Osteoblast (primary cell): ENCODE data around the gene FTO. TPM values are rescaled to one million over a fixed set of nuclear protein-coding genes. Genes with fewer than 3 reads are reported as not detected.
A peak's percentile ranks its signal among the peaks of the same experiment; 100 is the strongest.
"Not testable (repeated sequence)": the region's sequence is repeated elsewhere in the genome, so short reads cannot be mapped to it uniquely, and the experiment has no call there.

Experiments used
- DNase-seq: peaks from one replicate; pipeline ENCODE4 v3.0.0; 2011; ENCODE audit warnings: low spot score, mixed read lengths; ENCODE audit not compliant: insufficient read length; ENCODE audit errors: missing footprints
- H2AFZ ChIP-seq: 2 replicates; pipeline ENCODE4 v1.6.0; 2011; ENCODE audit warnings: mild to moderate bottlenecking, low read length
- H3K27ac ChIP-seq: 2 replicates; pipeline ENCODE4 v1.5.1; 2011; ENCODE audit warnings: mild to moderate bottlenecking, low read depth, low read length, moderate library complexity
- H3K27me3 ChIP-seq: 2 replicates; pipeline ENCODE4 v1.6.0; 2012; ENCODE audit warnings: mild to moderate bottlenecking, control low read depth, inconsistent platforms, low read length, moderate library complexity; ENCODE audit not compliant: insufficient read depth
- H3K36me3 ChIP-seq: 2 replicates; pipeline ENCODE4 v1.5.1; 2011; ENCODE audit warnings: mild to moderate bottlenecking, low read length, control low read depth, moderate library complexity; ENCODE audit not compliant: insufficient read depth
- H3K4me1 ChIP-seq: 2 replicates; pipeline ENCODE4 v1.5.1; 2011; ENCODE audit warnings: mild to moderate bottlenecking, low read length, control low read depth, moderate library complexity; ENCODE audit not compliant: insufficient read depth
- H3K4me2 ChIP-seq: 2 replicates; pipeline ENCODE4 v1.6.0; 2011; ENCODE audit warnings: mild to moderate bottlenecking, low read length; ENCODE audit not compliant: insufficient read depth
- H3K4me3 ChIP-seq: fragments of 200-600 bp; sonication (generic); 3 replicates; pipeline ENCODE4 v1.5.1; 2012; ENCODE audit warnings: mild to moderate bottlenecking, low read length, inconsistent platforms; ENCODE audit not compliant: insufficient read depth
- H3K79me2 ChIP-seq: 2 replicates; pipeline ENCODE4 v1.6.0; 2012; ENCODE audit warnings: mild to moderate bottlenecking, low read length, control low read depth, inconsistent platforms; ENCODE audit not compliant: insufficient read depth
- H3K9me3 ChIP-seq: 2 replicates; pipeline ENCODE4 v1.5.1; 2011; ENCODE audit warnings: low read depth, low read length, control low read depth
- H4K20me1 ChIP-seq: 2 replicates; pipeline ENCODE4 v1.6.0; 2012; ENCODE audit warnings: mild to moderate bottlenecking, low read length, control low read depth; ENCODE audit not compliant: insufficient read depth
- CTCF ChIP-seq: IDR thresholded peaks from 2 replicates; pipeline ENCODE4 v1.5.1; 2011; ENCODE audit warnings: mild to moderate bottlenecking, low read depth, low read length, moderate library complexity; ENCODE audit errors: extremely low read depth
- total RNA-seq: library from RNA; depleted of rRNA; stranded (reverse); fragments of >200 nt; gene quantifications from 2 replicates; pipeline ENCODE4 v1.2.3, GENCODE V29; 2012

Gene FTO
- total RNA-seq, 1 donor = 152 TPM

- no peaks in the 10 kb centered on the region for H4K20me1 ChIP-seq
- no peak overlapping the region for H2AFZ ChIP-seq
- H3K4me1 ChIP-seq = no peaks in the 10 kb centered on the region
- peaks cover 6% of the 10 kb centered on the region for H3K27me3 ChIP-seq
- no peak for DNase-seq
- H3K27ac ChIP-seq = no peak overlapping the region
- H3K36me3 ChIP-seq = no peaks in the 10 kb centered on the region
- H3K4me2 ChIP-seq = no peak overlapping the region
- no peaks in the 10 kb centered on the region for H3K9me3 ChIP-seq
- no peak overlapping the region for H3K4me3 ChIP-seq
- no peaks in the 10 kb centered on the region for H3K79me2 ChIP-seq
- no peak for TF ChIP-seq CTCF
Measured at GRCh38 chr16:54177862-54178477, 474.0 kb downstream of the FTO start.

- Histone ChIP-seq H3K4me2 (no peak overlapping the region), H4K20me1 (no peaks in the 10 kb centered on the region)
Measured at GRCh38 chr16:54178478-54178976, 474.6 kb downstream of the FTO start.

GRCh38 chr16:54180421-54181359, 476.7 kb downstream of the FTO start:
- TF ChIP-seq CTCF = no peak
- Histone ChIP-seq H3K79me2 (no peaks in the 10 kb centered on the region), H2AFZ (no peak overlapping the region), H3K4me1 (no peaks in the 10 kb centered on the region), H3K4me3 (no peak overlapping the region), H3K36me3 (no peaks in the 10 kb centered on the region), H3K9me3 (no peaks in the 10 kb centered on the region), H3K27me3 (no peaks in the 10 kb centered on the region), H4K20me1 (no peaks in the 10 kb centered on the region), H3K27ac (no peak overlapping the region), H3K4me2 (no peak overlapping the region)
- peak; percentile 23 for DNase-seq

More at GRCh38 chr16:54178478-54178976, 474.6 kb downstream of the FTO start:
- DNase-seq = peak; percentile 44
- Histone ChIP-seq H3K4me3 (no peak overlapping the region), H3K36me3 (no peaks in the 10 kb centered on the region), H3K27ac (no peak overlapping the region), H3K27me3 (peaks cover 3% of the 10 kb centered on the region), H3K79me2 (no peaks in the 10 kb centered on the region), H3K4me1 (no peaks in the 10 kb centered on the region), H3K9me3 (no peaks in the 10 kb centered on the region), H2AFZ (no peak overlapping the region)
- no peak for TF ChIP-seq CTCF

- H3K79me2 ChIP-seq, H3K4me3 ChIP-seq, H3K36me3 ChIP-seq, H3K4me2 ChIP-seq, H2AFZ ChIP-seq, H3K27me3 ChIP-seq, H3K9me3 ChIP-seq, H4K20me1 ChIP-seq, H3K4me1 ChIP-seq, DNase-seq, H3K27ac ChIP-seq: not testable (repeated sequence)
Measured at GRCh38 chr16:54181683-54182329, 477.9 kb downstream of the FTO start.
